ENCODE results near the gene ZNF473. TPM values are rescaled to one million over a fixed set of nuclear protein-coding genes. Genes with fewer than 3 reads are reported as not detected.

Gene ZNF473
- total and polyA plus RNA-seq, 2 of the 13 experiments (the other 11 are each of a cell fraction or from before 2014, with no cell fraction given): 5.8 to 11.9 TPM

GRCh38 chr19:50025794-50026549, at the start of gene ZNF473 (continued):
- TF ChIP-seq GPBP1L1 (CRISPR knock-in tag; IDR thresholded peaks at IDR 0.05) (no peak), ZNF468 (CRISPR knock-in tag; IDR thresholded peaks at IDR 0.05) (peak; percentile 59; the same call in 1 of the 2 replicates), ZNF678 (CRISPR knock-in tag; IDR thresholded peaks at IDR 0.05) (peak; percentile 95; the same call in 1 of the 2 replicates), ZFP36L1 (CRISPR knock-in tag; IDR thresholded peaks at IDR 0.05) (peak; percentile 96), ZSCAN31 (CRISPR knock-in tag; IDR thresholded peaks at IDR 0.05; ENCODE audit: low read depth) (peak; percentile 99), MXI1 (IDR thresholded peaks at IDR 0.05; ENCODE audit: borderline replicate concordance, low read depth, low read length) (peak; percentile 98), SALL1 (CRISPR knock-in tag; IDR thresholded peaks at IDR 0.05) (peak; percentile 94), ZNF280B (CRISPR knock-in tag; IDR thresholded peaks at IDR 0.05; ENCODE audit: borderline replicate concordance) (peak; percentile 97), NR2C2 (CRISPR knock-in tag; IDR thresholded peaks at IDR 0.05; ENCODE audit: borderline replicate concordance) (peak; percentile 77), SALL2 (CRISPR knock-in tag; IDR thresholded peaks at IDR 0.05) (no peak), SRY (CRISPR knock-in tag; IDR thresholded peaks at IDR 0.05) (peak; percentile 97), SRF (IDR thresholded peaks at IDR 0.05; ENCODE audit: low read depth, low read length) (no peak), ATF6 (CRISPR knock-in tag; conservative IDR thresholded peaks at IDR 0.05) (no peak), MBNL3 (CRISPR knock-in tag; conservative IDR thresholded peaks at IDR 0.05) (no peak), ZNF12 (CRISPR knock-in tag; IDR thresholded peaks at IDR 0.05) (peak; percentile 86), ZNF143 (CRISPR knock-in tag; IDR thresholded peaks at IDR 0.05) (peak; percentile 91), RBM22 (optimal IDR thresholded peaks at IDR 0.05; ENCODE audit: low read length) (peak; percentile 41), NFATC3 (CRISPR knock-in tag; IDR thresholded peaks at IDR 0.05) (no peak; the same call in 1 of the 2 replicates), ZC3H13 (CRISPR knock-in tag; IDR thresholded peaks at IDR 0.05) (peak; percentile 89), EED (CRISPR knock-in tag; IDR thresholded peaks at IDR 0.05) (peak; percentile 92), AGO2 (optimal IDR thresholded peaks at IDR 0.05; ENCODE audit: low read depth, low read length) (no peak), SKI (IDR thresholded peaks at IDR 0.05; ENCODE audit: partially characterized antibody) (no peak), SMAD9 (CRISPR knock-in tag; IDR thresholded peaks at IDR 0.05) (no peak), ZBTB34 (CRISPR knock-in tag; IDR thresholded peaks at IDR 0.05) (no peak), TEAD2 (CRISPR knock-in tag; IDR thresholded peaks at IDR 0.05) (no peak)
